GM10266 (cell line): ENCODE data around the gene TNNT3.

ENCODE experiments used
- DNase-seq: peaks from one replicate; pipeline ENCODE4 v3.0.0; 2012; ENCODE audit errors: extremely low spot score
- TF ChIP-seq, protein P1 (sequence below): IDR thresholded peaks from 2 replicates; pipeline ENCODE4 v1.5.1; 2012; ENCODE audit warnings: mild to moderate bottlenecking, low read depth; ENCODE audit not compliant: control insufficient read depth, insufficient read depth; ENCODE audit errors: missing control alignments

Gene TNNT3

GRCh38 chr11:1978720-1979473 lies 59.4 kb downstream of the TNNT3 start:
- TF ChIP-seq, protein P1, sequence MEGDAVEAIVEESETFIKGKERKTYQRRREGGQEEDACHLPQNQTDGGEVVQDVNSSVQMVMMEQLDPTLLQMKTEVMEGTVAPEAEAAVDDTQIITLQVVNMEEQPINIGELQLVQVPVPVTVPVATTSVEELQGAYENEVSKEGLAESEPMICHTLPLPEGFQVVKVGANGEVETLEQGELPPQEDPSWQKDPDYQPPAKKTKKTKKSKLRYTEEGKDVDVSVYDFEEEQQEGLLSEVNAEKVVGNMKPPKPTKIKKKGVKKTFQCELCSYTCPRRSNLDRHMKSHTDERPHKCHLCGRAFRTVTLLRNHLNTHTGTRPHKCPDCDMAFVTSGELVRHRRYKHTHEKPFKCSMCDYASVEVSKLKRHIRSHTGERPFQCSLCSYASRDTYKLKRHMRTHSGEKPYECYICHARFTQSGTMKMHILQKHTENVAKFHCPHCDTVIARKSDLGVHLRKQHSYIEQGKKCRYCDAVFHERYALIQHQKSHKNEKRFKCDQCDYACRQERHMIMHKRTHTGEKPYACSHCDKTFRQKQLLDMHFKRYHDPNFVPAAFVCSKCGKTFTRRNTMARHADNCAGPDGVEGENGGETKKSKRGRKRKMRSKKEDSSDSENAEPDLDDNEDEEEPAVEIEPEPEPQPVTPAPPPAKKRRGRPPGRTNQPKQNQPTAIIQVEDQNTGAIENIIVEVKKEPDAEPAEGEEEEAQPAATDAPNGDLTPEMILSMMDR, result no peak
- no peak for DNase-seq

- TF ChIP-seq, protein P1, result no peak
These were observed 60.1 kb downstream of the TNNT3 start for GRCh38 chr11:1979607-1980006.

GRCh38 chr11:1982873-1983600 lies 63.5 kb downstream of the TNNT3 start:
- no peak for DNase-seq
- TF ChIP-seq, protein P1, result no peak

More at GRCh38 chr11:1979607-1980006, 60.1 kb downstream of the TNNT3 start:
- no peak for DNase-seq

DNA sequence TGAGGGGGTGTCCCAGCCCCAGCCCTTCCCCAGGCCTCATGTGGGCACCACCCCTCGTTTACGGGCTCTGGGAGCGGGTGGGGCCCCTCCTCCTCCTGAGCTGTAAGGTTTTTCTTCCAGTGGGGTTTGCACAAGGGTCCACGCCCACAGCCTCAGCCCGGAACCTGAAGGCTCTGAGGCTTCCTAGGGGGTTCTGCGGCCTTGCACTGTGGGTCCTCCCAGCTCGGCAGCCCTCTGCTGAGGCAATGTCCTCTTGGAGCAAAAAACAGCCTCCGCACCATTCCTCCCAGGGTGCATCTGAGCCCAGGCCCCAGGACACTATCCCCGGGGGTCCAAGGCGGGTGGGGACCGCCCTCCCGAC lies 64.1 kb downstream of the TNNT3 start:
- TF ChIP-seq, protein P1, result no peak
- peak; percentile 1 for DNase-seq

DNA sequence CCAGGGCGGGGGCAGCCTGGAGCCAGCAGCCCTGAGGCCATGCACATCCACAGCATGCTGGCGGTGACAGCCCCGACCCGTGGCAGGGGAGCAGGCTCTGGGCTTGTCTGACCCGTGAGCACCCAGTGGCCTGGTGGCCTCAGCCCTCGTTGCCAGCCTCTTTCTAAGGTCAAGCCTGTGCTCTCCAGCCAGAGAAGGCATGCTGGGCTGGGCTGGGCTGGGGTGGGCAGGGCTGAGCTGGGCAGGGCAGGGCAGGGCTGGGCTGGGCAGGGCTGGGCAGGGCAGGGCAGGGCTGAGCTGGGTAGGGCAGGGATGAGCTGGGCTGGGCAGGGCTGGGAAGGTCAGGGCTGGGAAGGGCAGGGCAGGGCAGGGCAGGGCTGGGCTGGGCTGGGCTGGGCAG lies 67.5 kb downstream of the TNNT3 start:
- no peak for DNase-seq
- TF ChIP-seq, protein P1, result no peak

DNA sequence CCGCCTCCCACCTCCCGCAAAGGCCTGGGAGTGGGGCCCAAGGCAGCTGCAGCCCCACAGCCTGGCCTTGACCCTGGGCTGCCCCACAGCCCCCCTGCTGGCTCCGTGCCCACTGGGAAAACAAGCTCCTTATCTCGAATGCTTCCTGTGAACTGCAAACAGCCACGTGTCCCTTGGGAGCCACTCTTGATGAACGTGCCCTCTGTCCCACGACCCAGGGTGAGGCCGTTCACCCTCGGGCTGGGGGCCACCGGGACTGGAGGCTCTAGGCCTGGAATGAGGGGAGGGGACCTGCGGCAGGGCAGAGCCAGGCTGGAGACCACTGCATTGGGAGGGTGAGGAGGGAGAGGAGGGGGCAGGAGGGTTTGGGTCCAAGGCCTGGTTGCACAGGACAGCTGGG lies 68.7 kb downstream of the TNNT3 start:
- DNase-seq, result no peak

More for the DNA sequence above, 68.7 kb downstream of the TNNT3 start:
- TF ChIP-seq, protein P1, result no peak
